Tibial nerve (tissue), 4 donors: ENCODE results near the gene CLEC4F. TPM values are rescaled to one million over a fixed set of nuclear protein-coding genes. Genes with fewer than 3 reads are reported as not detected.
A peak's percentile ranks its signal among the peaks of the same experiment; 100 is the strongest.

Experiments used
- DNase-seq, 2 donors: peaks; one replicate each; pipeline ENCODE4 v3.0.0-alpha.2; 2019; ENCODE audit warnings: low spot score in 2 of 2
- H3K27ac ChIP-seq, 4 donors: fragments of 200-600 bp; sonication (generic) in 3 of 4; one replicate each; pipeline ENCODE4 v1.5.1; 2017 to 2019; ENCODE audit warnings: mild to moderate bottlenecking in 1 of 4
- H3K27me3 ChIP-seq, 2 donors: fragments of 200-600 bp; sonication (generic) in 1 of 2; one replicate each; pipeline versions ENCODE4 v1.5.1 to v1.6.0; 2017 to 2019
- H3K36me3 ChIP-seq, 3 donors: fragments of 200-600 bp; sonication (generic); one replicate each; pipeline ENCODE4 v1.5.1; 2018 to 2019
- H3K4me1 ChIP-seq, 4 donors: fragments of 200-600 bp; sonication (generic) in 3 of 4; one replicate each; pipeline ENCODE4 v1.5.1; 2017 to 2019
- H3K4me3 ChIP-seq, 4 donors: fragments of 200-600 bp; sonication (generic) in 3 of 4; one replicate each; pipeline ENCODE4 v1.5.1; 2017 to 2019; ENCODE audit warnings: mild to moderate bottlenecking in 1 of 4, moderate library complexity in 1 of 4
- H3K9me3 ChIP-seq, 4 donors: fragments of 200-600 bp; sonication (generic) in 3 of 4; one replicate each; pipeline ENCODE4 v1.5.1; 2017 to 2019
- CTCF ChIP-seq, 5 experiments: fragments of 200-600 bp in 3 of 5; fragments of 450-650 bp in 2 of 5; sonication (generic) in 3 of 5; IDR thresholded peaks; one replicate each; pipeline ENCODE4 v1.5.1; 2016 to 2019; ENCODE audit warnings: antibody characterized with exemption in 5 of 5, mild to moderate bottlenecking in 3 of 5, moderate library complexity in 2 of 5
- EP300 ChIP-seq, 2 donors: sonication (generic); formaldehyde crosslinking; IDR thresholded peaks; one replicate each; pipeline ENCODE4 v1.6.1; 2017; ENCODE audit warnings: antibody characterized with exemption in 2 of 2, mild to moderate bottlenecking in 1 of 2
- POLR2A ChIP-seq, 2 donors: fragments of 450-650 bp; IDR thresholded peaks; one replicate each; pipeline ENCODE4 v1.6.1; 2017; ENCODE audit warnings: antibody characterized with exemption in 2 of 2, mild to moderate bottlenecking in 2 of 2, moderate library complexity in 2 of 2
- WGBS, 2 donors: methylation state at CpG; one replicate each; pipeline ENCODE4 v1.1.5; 2018; 5-methylcytosine and 5-hydroxymethylcytosine counted together
- total RNA-seq, 4 donors: library from RNA; depleted of rRNA; stranded (reverse); fragments of >200 nt; gene quantifications; one replicate each; pipeline ENCODE4 v1.1.0, GENCODE V29; 2016

CLEC4F gene
- total RNA-seq, result under 1 TPM in 2 of 4 donors, not detected in 2; 0.30 to 0.44 TPM

DNA sequence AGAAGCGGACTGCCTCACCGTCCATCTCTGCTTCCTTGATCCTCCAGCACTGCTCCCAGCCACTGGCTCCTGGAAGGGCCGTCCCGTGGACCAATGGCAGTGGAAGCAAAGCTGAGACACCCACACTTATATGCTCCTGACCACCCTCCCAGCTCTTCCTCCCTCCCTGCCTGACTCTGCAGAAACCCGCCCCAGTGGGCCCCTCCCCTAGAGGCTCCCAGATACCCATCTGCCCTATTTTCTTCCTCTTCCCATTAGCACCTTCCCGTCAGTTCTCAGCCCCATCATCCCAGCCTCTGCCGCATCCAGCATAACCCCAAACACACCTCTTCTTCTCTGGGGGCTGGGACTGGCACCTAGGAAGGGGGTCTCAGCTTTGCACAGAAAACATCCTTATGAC, at the start of gene CLEC4F:
TSS of gene CLEC4F (minus strand) at position 101 of the 400 bp plus-strand sequence. CDS start at position 25, 76 bp downstream.
- no peak for TF ChIP-seq CTCF (IDR thresholded peaks at IDR 0.05)
- no peak for TF ChIP-seq EP300 (IDR thresholded peaks at IDR 0.05)
- no peak for TF ChIP-seq POLR2A (IDR thresholded peaks at IDR 0.05)
- no peak for DNase-seq
- H3K9me3 ChIP-seq, result no peaks in the 10 kb centered on the region
- H3K4me3 ChIP-seq, result no peak within 1 kb of the TSS
- H3K4me1 ChIP-seq, result no peaks in the 10 kb centered on the region
- no peak within 1 kb of the TSS for H3K27ac ChIP-seq
- 63 to 71% methylated on average over 6 to 7 of the region's 7 CpGs for WGBS, 2 donors
- H3K36me3 ChIP-seq, result no peaks in the 10 kb centered on the region
- no peaks in the 10 kb centered on the region for H3K27me3 ChIP-seq

- H3K4me1 ChIP-seq, result peaks cover 0 to 9% (median 2%) of the 10 kb centered on the region in 4 donors
- 67 to 95% methylated on average over 1 of the region's 1 CpG for WGBS, 2 donors
Measured at GRCh38 chr2:70868970-70869369, 48.6 kb upstream of the CLEC4F start.

DNA sequence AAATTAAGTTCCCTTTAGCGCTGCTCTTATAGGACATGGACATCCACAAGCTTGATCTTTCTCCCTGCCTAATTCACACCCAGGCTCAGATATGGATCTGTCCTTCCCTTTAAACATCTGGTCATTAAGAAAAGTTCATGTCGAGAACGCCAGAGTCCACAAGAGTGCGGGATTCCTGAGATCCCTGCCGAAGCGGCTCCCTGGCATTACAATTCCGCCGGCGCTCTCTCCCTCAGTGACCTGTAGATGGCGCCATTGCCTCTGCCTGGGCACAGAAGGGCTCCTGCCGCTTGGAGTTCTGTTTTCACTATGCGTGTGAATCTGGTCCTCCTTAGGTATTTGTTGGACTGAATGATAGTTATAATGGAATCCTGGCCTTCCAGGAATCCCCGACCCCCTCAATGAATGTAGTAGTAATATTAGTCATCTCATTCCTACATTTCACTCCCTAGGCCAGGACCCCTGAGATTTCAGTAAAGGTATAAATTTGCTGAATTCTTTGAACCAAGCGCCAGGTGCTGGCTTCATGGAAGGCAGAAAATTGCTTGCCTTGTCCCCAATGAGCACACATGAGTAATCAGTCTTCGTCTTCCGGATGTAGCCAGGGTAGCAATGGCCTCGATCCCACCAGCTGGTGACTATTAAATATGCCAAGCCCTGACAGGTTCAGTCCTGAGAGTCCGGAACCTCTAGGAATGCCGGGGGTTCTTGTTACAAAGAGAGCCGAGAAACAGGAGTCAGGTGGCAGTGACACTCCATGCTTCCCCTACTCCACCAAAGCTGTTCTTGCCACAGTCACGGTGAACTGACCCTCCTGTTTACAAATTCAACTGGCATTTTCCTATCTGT, 41.6 kb upstream of the CLEC4F start:
- Histone ChIP-seq H3K9me3 (no peaks in the 10 kb centered on the region), H3K27me3 (peaks cover 0 to 27% of the 10 kb centered on the region in 2 donors), H3K27ac (no peak overlapping the region), H3K4me1 (peaks cover 0 to 6% (median 0%) of the 10 kb centered on the region in 4 donors), H3K36me3 (no peaks in the 10 kb centered on the region), H3K4me3 (no peak overlapping the region)
- TF ChIP-seq CTCF (IDR thresholded peaks at IDR 0.05), result peak; percentile 79 to 95 (median 85)
- no peak for TF ChIP-seq POLR2A (IDR thresholded peaks at IDR 0.05)
- 25 to 29% methylated on average over 21 of the region's 21 CpGs for WGBS, 2 donors
- DNase-seq, result peak; percentile 69 to 79

More at GRCh38 chr2:70868970-70869369, 48.6 kb upstream of the CLEC4F start:
- H3K4me3 ChIP-seq, result no peak overlapping the region
- no peaks in the 10 kb centered on the region for H3K36me3 ChIP-seq
- TF ChIP-seq EP300 (IDR thresholded peaks at IDR 0.05), result no peak
- TF ChIP-seq CTCF (IDR thresholded peaks at IDR 0.05), result no peak
- no peak for TF ChIP-seq POLR2A (IDR thresholded peaks at IDR 0.05)
- H3K27ac ChIP-seq, result no peak overlapping the region
- no peaks in the 10 kb centered on the region for H3K9me3 ChIP-seq
- peaks cover 0 to 27% of the 10 kb centered on the region in 2 donors for H3K27me3 ChIP-seq
- DNase-seq, result no peak

GRCh38 chr2:70855667-70856066, 35.3 kb upstream of the CLEC4F start:
- Histone ChIP-seq H3K36me3 (no peaks in the 10 kb centered on the region), H3K9me3 (no peaks in the 10 kb centered on the region), H3K27me3 (peaks cover 0 to 7% of the 10 kb centered on the region in 2 donors), H3K27ac (no peak overlapping the region), H3K4me3 (no peak overlapping the region), H3K4me1 (peaks cover 0 to 8% (median 0%) of the 10 kb centered on the region in 4 donors)
- no peak for TF ChIP-seq CTCF (IDR thresholded peaks at IDR 0.05)
- no peak for TF ChIP-seq POLR2A (IDR thresholded peaks at IDR 0.05)
- TF ChIP-seq EP300 (IDR thresholded peaks at IDR 0.05), result no peak
- no peak for DNase-seq
- WGBS, 2 donors, result 71 to 80% methylated on average over 1 of the region's 1 CpG

DNA sequence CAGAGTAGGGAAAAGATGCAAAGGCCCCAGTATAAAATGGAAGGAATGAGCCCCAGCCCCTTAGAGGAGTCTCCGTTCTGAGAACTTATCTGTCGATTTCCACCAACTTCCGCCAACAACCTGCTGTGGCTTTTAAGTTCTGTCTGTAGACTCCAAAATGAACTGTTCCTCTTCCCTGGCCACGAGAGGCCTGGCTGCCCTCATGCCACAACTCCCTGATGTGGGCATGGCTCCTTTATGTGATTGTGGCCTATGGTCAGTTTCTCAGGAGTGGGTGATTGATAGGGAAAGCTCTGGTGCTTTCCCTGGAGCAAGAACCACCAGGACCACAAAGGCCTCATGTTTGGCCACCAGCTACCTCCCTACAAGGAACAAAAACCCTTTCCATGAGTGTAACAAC, 34.0 kb upstream of the CLEC4F start:
- H3K27ac ChIP-seq, result no peak overlapping the region
- H3K36me3 ChIP-seq, result no peaks in the 10 kb centered on the region
- WGBS, 2 donors, result 85 to 86% methylated on average over 4 of the region's 4 CpGs
- no peak overlapping the region for H3K4me3 ChIP-seq
- peaks cover 0 to 8% (median 0%) of the 10 kb centered on the region in 4 donors for H3K4me1 ChIP-seq
- TF ChIP-seq POLR2A (IDR thresholded peaks at IDR 0.05) (no peak), EP300 (IDR thresholded peaks at IDR 0.05) (no peak), CTCF (IDR thresholded peaks at IDR 0.05) (no peak)
- H3K9me3 ChIP-seq, result no peaks in the 10 kb centered on the region
- no peak for DNase-seq
- H3K27me3 ChIP-seq, result no peaks in the 10 kb centered on the region
